GM12873 (cell line): ENCODE data around the gene RFX7.

Source experiments
- CTCF ChIP-seq: IDR thresholded peaks from 2 replicates; pipeline ENCODE4 v1.5.1; 2012; ENCODE audit warnings: low read depth, mild to moderate bottlenecking, moderate library complexity, low read length, control low read depth; ENCODE audit not compliant: insufficient read depth; ENCODE audit errors: missing control alignments

The RFX7 gene

DNA sequence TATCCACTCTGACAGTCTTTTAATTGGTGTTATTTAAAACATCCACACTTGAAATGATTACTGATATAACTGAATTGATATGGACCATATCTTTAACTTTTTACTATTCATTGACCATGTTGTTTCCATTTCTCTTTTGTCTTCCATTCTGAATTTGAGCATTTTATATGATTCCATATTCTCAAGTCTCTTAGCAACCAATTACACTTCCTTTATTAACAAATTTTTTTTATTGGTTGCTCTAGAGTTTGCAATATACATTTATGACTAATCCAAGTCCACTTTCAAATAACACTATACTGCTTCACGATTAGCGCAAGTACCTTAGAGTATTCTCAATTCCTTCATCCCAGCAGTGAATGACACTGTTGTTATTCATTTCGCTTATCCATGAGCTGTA lies 16.4 kb downstream of the RFX7 start:
- no peak for TF ChIP-seq CTCF

GRCh38 chr15:56225520-56225919 lies 18.2 kb downstream of the RFX7 start:
- TF ChIP-seq CTCF: no peak

- TF ChIP-seq CTCF: no peak
Measured at GRCh38 chr15:56222302-56222701, 21.4 kb downstream of the RFX7 start.

DNA sequence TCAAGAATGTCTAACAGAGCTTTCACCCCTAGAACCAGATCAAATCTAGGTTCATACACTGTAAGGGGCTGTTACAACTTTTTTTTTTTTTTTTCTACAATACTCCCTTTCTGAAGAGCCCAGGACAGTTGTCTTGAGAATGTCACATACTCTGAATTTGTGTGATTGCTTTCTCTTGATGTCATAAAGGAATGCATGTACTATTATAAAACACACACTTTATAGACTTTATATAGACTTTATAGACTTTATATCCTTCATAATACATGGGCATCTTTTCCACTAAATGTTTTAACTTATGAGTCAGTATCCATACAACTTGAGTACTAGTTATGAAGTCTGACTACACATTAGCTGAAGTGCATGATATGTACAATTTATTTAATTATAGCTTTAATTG lies 26.3 kb downstream of the RFX7 start:
- TF ChIP-seq CTCF: no peak

DNA sequence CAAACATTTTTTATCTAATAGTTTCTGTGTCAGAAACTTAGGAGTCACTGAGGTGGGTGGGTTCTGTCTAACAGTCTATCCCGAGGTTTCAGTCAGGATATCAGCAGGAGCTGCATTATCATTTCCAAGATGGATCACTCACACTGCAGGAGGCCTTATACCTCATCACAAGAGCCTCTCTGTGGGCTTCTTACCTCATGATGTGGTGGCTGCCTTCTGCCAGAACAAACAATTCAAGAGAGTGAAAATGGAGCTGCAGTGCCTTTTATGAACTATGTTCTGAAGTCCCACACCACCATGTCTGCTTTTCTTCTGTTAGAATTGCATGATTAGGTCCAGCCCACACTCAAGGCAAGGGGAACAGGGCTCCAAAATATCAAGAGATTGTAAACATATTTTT lies 27.9 kb downstream of the RFX7 start:
- no peak for TF ChIP-seq CTCF

DNA sequence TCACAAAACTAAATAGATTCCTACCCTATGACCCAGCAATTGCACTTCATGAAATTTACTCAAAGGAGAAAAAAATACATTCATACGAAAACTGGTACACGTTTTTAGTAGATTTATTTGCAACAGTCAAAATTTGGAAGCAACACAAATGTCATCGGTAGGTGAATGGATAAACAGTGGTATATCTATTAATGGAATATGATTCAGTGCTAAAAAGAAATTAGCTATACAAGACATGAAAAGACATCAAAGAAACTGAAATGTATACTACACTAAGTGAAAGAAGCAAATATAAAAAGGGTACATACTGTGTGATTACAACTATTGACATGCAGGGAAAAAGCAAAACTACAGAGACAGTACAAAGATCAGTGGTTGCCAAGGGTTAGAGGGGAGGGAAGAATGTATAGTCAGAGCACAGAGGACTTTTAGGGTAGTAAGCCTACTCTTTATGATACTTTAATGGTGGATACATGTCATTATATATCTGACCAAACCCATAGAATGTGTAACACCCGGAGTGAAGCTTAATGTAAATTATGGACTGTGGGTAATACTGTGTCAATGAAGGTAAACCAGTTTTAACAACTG lies 31.6 kb downstream of the RFX7 start:
- no peak for TF ChIP-seq CTCF

- no peak for TF ChIP-seq CTCF
Measured at GRCh38 chr15:56211064-56211463, 32.6 kb downstream of the RFX7 start.
